Bronchial epithelial cell (primary cell): ENCODE measurements around the gene FBXL17. TPM values are rescaled to one million over a fixed set of nuclear protein-coding genes. Genes with fewer than 3 reads are reported as not detected.

ENCODE experiments used
- DNase-seq: peaks from one replicate; pipeline ENCODE4 v3.0.0-alpha.2; 2010; ENCODE audit warnings: low read depth
- FAIRE-seq: peaks from 2 replicates; lab custom pipeline; 2011; peaks lifted over from hg19 to GRCh38; lab: Jason Lieb, UNC
- H3K27me3 ChIP-seq: 2 replicates; pipeline ENCODE4 v1.5.1; 2011; ENCODE audit warnings: low read length; ENCODE audit not compliant: control insufficient read depth, insufficient read depth
- H3K36me3 ChIP-seq: 2 replicates; pipeline ENCODE4 v1.5.1; 2011; ENCODE audit warnings: low read length; ENCODE audit not compliant: control insufficient read depth, insufficient read depth
- H3K4me3 ChIP-seq: 2 replicates; pipeline ENCODE4 v1.5.1; 2011; ENCODE audit warnings: mild to moderate bottlenecking, low read depth, low read length, control low read depth
- total RNA-seq: library from RNA; depleted of rRNA; stranded (reverse); fragments of >200 nt; gene quantifications from 2 replicates; pipeline ENCODE4 v1.2.1, GENCODE V29; 2014
- TF ChIP-seq, protein P1 (sequence below): IDR thresholded peaks from 2 replicates; pipeline ENCODE4 v1.5.1; 2011; ENCODE audit warnings: mild to moderate bottlenecking, moderate library complexity, low read length, control low read depth, inconsistent platforms; ENCODE audit not compliant: insufficient read depth, severe bottlenecking

FBXL17 gene
- total RNA-seq, 1 donor from 2014 or later = 6.6 TPM

DNA sequence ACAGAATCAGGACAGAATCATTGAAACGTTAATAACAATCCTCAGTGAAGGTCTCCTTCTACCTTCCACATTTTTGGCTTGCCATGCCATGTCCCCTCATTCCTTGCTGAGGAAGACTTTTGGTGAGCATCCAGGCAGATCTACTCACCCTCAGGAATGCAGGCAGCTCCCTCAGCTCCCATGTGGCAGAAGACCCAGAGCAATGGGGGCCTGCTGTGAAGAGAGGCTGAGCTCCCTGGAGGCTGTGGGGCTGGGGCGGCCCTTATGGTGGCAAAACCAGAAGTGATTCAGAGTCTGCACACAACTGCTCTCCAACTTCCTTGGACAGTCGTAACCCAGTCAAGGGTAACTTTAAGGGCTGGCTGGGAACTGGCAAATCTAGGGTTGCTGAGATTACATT, 463.9 kb downstream of the FBXL17 start:
- TF ChIP-seq, protein P1, sequence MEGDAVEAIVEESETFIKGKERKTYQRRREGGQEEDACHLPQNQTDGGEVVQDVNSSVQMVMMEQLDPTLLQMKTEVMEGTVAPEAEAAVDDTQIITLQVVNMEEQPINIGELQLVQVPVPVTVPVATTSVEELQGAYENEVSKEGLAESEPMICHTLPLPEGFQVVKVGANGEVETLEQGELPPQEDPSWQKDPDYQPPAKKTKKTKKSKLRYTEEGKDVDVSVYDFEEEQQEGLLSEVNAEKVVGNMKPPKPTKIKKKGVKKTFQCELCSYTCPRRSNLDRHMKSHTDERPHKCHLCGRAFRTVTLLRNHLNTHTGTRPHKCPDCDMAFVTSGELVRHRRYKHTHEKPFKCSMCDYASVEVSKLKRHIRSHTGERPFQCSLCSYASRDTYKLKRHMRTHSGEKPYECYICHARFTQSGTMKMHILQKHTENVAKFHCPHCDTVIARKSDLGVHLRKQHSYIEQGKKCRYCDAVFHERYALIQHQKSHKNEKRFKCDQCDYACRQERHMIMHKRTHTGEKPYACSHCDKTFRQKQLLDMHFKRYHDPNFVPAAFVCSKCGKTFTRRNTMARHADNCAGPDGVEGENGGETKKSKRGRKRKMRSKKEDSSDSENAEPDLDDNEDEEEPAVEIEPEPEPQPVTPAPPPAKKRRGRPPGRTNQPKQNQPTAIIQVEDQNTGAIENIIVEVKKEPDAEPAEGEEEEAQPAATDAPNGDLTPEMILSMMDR = no peak
- FAIRE-seq (no peak), DNase-seq (no peak)
- Histone ChIP-seq H3K4me3 (no peak overlapping the region), H3K27me3 (no peaks in the 10 kb centered on the region), H3K36me3 (no peaks in the 10 kb centered on the region)

DNA sequence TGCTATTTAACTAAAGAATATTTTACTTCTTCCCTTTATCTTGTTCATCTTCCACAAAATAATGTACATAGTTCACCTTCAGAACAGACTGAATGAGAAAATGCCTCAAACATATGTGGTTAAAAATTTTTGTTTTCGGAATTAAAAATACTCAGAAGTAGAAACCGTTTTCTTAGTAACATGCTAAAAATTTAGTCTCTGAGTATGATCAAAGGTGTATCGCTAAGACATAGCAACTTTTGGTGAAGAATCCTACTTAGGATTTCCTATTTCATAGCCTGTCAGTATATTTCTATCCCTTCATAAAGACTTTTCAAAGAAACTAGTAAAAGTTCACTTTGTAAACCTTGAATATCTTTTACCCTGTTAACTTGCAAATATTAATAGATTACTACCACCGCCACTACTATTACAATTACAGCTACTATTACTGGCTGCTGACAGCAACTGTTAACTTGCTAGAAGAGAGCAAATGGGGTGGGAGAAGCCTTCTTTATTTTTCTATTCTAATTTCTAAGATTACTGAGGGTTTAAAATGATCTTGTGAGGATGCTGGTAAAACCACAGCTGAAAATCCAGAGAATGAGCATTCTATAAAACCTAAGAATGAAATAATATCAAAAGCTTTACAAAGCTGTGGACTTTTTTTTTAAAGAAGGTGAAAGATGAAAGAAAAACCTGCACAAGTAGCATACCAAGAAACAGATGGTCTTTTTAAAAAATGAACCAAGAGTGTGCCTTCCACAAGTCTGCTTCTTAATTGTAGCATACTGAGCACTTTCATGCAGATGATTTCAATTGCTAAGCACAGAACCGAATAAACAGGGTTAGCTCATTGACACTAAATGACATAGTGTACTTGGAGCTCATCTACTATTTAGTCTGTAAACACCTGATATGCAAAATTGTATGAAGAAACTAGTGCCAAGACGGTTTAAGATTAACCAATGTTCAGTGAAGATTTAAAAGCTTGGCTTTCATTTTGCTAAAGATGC, 464.9 kb downstream of the FBXL17 start:
- Histone ChIP-seq H3K36me3 (no peaks in the 10 kb centered on the region), H3K4me3 (no peak overlapping the region), H3K27me3 (no peaks in the 10 kb centered on the region)
- FAIRE-seq = no peak
- TF ChIP-seq, protein P1 = no peak
- DNase-seq = no peak

DNA sequence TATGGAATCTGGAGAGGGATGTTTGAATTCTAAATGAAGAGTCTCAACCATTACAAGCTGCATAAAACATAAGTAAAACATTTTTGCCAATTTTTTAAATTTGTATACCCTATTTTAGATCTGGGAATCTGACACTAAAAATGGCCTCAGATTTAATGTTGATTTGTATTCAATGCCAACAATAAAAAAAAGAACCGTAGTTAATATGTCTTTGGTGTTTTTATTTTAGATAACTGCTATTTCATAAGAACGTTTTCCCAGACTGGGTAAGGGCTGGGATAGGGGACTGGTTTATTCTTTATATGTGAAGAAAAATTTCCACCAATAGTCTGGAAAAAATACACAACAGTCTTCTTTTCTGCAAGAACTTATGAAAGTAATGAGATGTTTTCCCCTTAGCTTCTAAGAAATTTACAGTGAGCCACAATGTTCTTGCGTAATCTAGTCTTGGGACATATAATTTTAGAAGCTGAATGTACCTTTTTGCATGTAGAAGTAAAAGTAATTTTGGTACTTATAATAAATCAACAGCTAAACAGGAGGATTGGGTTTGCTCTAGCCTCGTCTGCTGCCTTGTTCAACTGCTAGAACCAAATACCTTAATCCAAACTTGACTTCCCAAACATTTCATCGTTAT, 466.6 kb downstream of the FBXL17 start:
- H3K27me3 ChIP-seq = no peaks in the 10 kb centered on the region
- no peak for DNase-seq
- no peak for FAIRE-seq
- TF ChIP-seq, protein P1 = no peak
- H3K36me3 ChIP-seq = no peaks in the 10 kb centered on the region
- no peak overlapping the region for H3K4me3 ChIP-seq

DNA sequence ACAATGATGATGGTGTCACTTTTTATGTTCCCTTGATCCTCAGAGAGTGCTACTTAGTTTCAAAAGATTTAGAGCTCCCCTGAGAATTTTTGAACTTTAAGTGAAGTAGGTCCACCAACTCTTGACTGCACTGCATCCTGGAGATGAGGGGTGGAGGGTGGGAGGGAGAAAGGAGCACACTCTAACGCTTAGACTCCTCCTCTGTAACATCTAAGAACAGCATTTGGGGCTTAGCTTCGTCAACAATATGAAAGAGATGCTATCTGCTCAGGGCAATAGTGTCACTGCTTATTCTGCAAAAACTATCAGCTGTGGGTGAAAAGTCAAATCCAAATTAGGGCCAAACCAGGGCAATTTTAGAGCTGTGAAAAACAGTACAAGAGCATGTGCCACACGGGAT, 468.4 kb downstream of the FBXL17 start:
- no peak for DNase-seq
- Histone ChIP-seq H3K4me3 (no peak overlapping the region), H3K36me3 (no peaks in the 10 kb centered on the region), H3K27me3 (no peaks in the 10 kb centered on the region)
- TF ChIP-seq, protein P1 = no peak
- no peak for FAIRE-seq

DNA sequence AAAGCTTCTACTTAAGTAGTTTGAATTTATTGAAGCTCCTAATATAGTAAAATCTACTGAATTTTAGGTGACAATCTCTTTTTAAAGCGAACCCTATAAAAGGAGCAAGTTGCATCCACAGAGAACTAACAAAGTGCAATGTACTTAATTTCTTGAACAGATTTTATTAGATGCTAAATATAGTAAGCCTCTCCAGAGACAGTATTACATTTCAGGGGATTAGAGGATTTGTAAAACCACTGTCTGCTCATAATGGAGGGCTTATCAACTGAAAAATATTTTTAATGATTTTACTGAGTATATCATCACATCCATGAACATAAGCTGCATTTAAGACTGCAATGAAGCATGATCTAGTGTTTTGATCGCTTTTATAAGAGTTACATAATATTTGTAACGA, 481.2 kb downstream of the FBXL17 start:
- no peaks in the 10 kb centered on the region for H3K27me3 ChIP-seq
- no peak for FAIRE-seq
- no peak overlapping the region for H3K4me3 ChIP-seq
- DNase-seq = no peak
- TF ChIP-seq, protein P1 = no peak
- no peaks in the 10 kb centered on the region for H3K36me3 ChIP-seq
